Sigmoid colon (tissue), 4 donors: ENCODE results near the gene CDH18.

Source experiments
- EP300 ChIP-seq, 4 donors: sonication (generic); formaldehyde crosslinking; IDR thresholded peaks; one replicate each; pipeline ENCODE4 v1.6.1; 2017; ENCODE audit warnings: antibody characterized with exemption in 4 of 4
- POLR2A ChIP-seq, 2 donors: fragments of 450-650 bp; IDR thresholded peaks; one replicate each; pipeline ENCODE4 v1.6.1; 2016; ENCODE audit warnings: antibody characterized with exemption in 2 of 2, mild to moderate bottlenecking in 2 of 2, moderate library complexity in 2 of 2
- POLR2AphosphoS5 ChIP-seq, 4 donors: sonication (generic); formaldehyde crosslinking; IDR thresholded peaks; one replicate each; pipeline ENCODE4 v1.6.1; 2017; ENCODE audit warnings: antibody characterized with exemption in 4 of 4
- TF ChIP-seq, protein P1 (sequence below), 4 experiments: fragments of 450-650 bp in 3 of 4; fragments of 200-600 bp in 1 of 4; IDR thresholded peaks; one replicate each; pipeline ENCODE4 v1.5.1; 2016 to 2019; ENCODE audit warnings: antibody characterized with exemption in 4 of 4, mild to moderate bottlenecking in 3 of 4, moderate library complexity in 2 of 4

DNA sequence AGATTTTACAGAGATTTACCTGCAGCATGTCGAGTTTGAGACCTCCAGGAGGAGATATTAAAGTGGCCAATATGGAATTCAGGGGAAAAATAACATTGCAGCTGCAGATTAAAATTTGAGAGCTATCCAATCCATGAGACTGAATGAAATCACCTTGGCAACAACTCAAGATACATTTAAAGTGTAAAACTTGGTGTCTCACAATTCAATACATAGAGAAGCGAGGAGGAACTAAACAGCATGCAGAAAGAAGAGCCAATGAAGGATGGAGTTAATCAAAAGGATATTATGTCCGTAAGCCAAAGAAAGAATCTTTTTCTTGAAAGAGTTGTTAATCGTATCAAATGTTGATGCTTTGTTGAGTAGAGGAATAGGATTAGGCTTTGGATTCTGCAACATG lies 455.1 kb downstream of the CDH18 start:
- TF ChIP-seq, protein P1, sequence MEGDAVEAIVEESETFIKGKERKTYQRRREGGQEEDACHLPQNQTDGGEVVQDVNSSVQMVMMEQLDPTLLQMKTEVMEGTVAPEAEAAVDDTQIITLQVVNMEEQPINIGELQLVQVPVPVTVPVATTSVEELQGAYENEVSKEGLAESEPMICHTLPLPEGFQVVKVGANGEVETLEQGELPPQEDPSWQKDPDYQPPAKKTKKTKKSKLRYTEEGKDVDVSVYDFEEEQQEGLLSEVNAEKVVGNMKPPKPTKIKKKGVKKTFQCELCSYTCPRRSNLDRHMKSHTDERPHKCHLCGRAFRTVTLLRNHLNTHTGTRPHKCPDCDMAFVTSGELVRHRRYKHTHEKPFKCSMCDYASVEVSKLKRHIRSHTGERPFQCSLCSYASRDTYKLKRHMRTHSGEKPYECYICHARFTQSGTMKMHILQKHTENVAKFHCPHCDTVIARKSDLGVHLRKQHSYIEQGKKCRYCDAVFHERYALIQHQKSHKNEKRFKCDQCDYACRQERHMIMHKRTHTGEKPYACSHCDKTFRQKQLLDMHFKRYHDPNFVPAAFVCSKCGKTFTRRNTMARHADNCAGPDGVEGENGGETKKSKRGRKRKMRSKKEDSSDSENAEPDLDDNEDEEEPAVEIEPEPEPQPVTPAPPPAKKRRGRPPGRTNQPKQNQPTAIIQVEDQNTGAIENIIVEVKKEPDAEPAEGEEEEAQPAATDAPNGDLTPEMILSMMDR (IDR thresholded peaks at IDR 0.05), result no peak
- TF ChIP-seq POLR2A (IDR thresholded peaks at IDR 0.05), result no peak
- no peak for TF ChIP-seq POLR2AphosphoS5 (IDR thresholded peaks at IDR 0.05)
- no peak for TF ChIP-seq EP300 (IDR thresholded peaks at IDR 0.05)
